HG03139 (cell line): ENCODE results near the gene P2RY8.
A peak's percentile ranks its signal among the peaks of the same experiment; 100 is the strongest.
"Not testable (repeated sequence)": the region's sequence is repeated elsewhere in the genome, so short reads cannot be mapped to it uniquely, and the experiment has no call there.

Experiments used
- ATAC-seq: cut with Tn5 transposase; IDR thresholded peaks from one replicate; pipeline ENCODE4 v1.9.1; 2021; ENCODE audit not compliant: unreplicated experiment

P2RY8 gene, protein sequence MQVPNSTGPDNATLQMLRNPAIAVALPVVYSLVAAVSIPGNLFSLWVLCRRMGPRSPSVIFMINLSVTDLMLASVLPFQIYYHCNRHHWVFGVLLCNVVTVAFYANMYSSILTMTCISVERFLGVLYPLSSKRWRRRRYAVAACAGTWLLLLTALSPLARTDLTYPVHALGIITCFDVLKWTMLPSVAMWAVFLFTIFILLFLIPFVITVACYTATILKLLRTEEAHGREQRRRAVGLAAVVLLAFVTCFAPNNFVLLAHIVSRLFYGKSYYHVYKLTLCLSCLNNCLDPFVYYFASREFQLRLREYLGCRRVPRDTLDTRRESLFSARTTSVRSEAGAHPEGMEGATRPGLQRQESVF

GRCh38 chrX:1537031-1537715 lies at the start of gene P2RY8:
P2RY8 (minus strand) TSS chrX:1537185; CDS start chrX:1466558, 70,627 bp downstream.
- peak; percentile 57 for ATAC-seq

DNA sequence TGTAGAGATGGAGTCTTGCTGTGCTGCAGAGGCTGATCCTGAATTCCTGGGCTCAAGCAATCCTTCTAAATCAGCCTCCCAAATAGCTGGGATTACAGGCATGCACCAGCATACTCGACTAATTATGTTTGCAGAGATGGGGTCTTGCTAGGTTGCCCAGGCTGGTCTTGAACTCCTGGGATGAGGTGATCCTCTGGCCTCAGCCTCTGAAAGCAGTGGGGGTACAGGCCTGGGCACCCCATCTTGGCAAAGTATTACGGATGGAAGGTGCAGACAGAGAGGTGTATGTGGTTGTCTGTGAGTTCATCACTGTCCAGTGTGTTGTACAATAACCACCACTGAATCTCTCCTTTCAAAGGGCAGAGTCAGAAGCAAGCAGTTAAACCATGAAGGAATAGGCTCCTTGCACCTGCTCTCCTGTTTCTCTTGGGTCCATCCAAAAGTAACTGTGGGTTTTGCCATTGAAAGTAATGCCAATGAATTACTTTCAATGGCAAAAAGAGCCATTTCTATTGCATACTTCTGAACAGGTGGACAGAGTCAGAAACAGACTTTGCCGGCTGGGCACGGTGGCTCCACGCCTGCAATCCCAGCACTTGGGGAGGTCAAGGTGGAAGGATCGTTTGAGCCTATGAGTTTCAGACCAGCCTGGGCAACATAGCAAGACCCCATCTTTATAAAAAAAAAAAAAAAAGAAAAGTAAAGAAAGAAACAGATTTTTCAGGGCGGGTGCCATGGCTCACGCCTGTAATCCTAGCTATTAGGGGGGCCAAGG lies 47.4 kb upstream of the P2RY8 start:
- ATAC-seq: no peak

DNA sequence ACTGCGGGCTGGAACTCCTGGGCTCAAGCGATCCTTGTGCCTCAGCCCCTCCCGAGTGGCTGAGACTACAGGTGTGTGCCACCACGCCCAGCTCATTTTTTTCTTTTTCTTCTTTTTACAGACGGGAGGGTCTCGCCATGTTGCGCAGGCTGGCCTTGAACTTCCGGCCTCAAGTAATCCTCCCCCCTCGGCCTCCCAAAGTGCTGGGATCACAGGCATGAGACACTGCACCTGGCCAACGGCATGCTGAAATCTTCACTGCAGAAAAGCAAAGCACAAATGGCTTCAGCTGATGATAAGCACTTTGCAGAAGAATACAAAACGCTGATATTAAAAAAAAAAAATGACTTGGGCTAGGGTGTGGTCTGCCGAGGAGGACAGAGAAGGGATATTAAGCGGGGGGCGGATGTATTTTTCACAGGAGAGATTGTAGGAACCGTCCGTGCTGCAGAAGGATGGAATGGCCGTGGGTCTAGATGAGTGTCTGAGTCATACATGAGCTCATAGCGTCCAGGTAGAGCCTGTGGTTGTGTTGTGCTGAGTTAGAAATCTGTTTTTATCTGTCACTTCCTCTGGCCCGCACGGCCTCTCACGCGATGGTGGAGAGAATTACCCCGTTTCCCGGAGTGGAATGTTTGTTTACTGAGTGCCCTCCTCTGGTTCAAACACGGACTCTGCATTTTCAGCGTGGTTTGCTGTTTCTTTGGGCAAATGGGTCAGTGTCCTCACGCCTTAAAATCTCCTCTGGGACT lies 45.9 kb upstream of the P2RY8 start:
- no peak for ATAC-seq

- ATAC-seq: no peak
Measured at GRCh38 chrX:1581132-1581531, 44.1 kb upstream of the P2RY8 start.

GRCh38 chrX:1578511-1579173 lies 41.7 kb upstream of the P2RY8 start:
- no peak for ATAC-seq

DNA sequence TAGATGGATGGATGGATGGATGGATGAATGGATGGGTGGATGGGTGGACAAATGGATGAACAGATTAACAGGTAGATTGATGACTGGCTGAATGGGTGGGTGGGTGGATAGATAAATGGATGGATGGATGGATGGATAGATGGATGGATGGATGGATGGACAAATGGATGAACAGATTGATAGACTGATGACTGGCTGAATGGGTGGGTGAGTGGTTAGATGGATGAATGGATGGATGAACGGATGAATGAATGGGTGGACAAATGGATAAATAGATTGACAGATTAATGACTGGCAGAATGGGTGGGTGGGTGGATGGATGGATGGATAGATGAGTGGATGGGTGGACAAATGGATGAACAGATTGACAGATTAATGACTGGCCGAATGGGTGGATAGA lies 40.9 kb upstream of the P2RY8 start:
- ATAC-seq: no peak

- no peak for ATAC-seq
Measured at GRCh38 chrX:1576201-1576992, 39.4 kb upstream of the P2RY8 start.

- ATAC-seq: not testable (repeated sequence)
Measured at GRCh38 chrX:1574181-1574580, 37.2 kb upstream of the P2RY8 start.

GRCh38 chrX:1564750-1565683 lies 28.0 kb upstream of the P2RY8 start:
- ATAC-seq: no peak

GRCh38 chrX:1564077-1564476 lies 27.1 kb upstream of the P2RY8 start:
- not testable (repeated sequence) for ATAC-seq

DNA sequence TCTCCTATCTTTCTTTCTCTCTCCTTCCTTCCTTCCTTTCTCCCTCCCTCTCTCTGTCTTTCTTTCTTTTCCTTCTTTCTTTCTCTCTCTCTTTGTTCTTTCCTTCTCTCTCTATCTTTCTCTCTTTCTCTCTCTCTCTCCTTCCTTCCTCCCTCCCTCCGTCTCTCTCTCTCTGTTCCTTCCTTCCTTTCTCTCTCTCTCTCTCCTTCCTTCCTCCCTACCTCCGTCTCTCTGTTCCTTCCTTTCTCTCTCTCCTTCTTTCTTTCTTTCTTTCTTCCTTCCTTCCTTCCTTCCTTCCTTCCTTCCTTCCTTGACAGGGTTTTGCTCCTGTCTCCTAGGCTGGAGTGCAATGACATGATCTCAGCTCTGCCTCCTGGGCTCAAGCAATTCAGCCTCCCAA lies 24.2 kb upstream of the P2RY8 start:
- ATAC-seq: no peak

GRCh38 chrX:1558761-1559468 lies 21.9 kb upstream of the P2RY8 start:
- ATAC-seq: no peak

DNA sequence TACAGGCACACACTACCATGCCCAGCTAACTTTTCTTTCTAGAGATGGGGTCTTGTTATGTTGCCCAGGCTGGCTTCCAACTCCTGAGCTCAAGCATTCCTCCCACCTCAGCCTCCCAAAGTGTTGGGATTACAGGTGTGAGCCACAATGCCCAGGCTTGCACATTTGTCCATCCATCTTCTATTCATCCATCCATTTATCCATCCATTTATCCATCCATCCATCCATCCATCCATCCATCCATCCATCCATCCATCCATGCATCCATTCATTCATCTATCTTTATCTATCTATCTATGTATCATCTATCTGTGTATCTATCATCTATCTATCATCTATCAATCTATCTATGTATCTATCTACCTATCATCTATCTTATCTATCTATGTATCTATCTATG lies 20.5 kb upstream of the P2RY8 start:
- ATAC-seq: not testable (repeated sequence)

- no peak for ATAC-seq
Measured at GRCh38 chrX:1555370-1555769, 18.4 kb upstream of the P2RY8 start.

- no peak for ATAC-seq
Measured at GRCh38 chrX:1554469-1555210, 17.7 kb upstream of the P2RY8 start.

DNA sequence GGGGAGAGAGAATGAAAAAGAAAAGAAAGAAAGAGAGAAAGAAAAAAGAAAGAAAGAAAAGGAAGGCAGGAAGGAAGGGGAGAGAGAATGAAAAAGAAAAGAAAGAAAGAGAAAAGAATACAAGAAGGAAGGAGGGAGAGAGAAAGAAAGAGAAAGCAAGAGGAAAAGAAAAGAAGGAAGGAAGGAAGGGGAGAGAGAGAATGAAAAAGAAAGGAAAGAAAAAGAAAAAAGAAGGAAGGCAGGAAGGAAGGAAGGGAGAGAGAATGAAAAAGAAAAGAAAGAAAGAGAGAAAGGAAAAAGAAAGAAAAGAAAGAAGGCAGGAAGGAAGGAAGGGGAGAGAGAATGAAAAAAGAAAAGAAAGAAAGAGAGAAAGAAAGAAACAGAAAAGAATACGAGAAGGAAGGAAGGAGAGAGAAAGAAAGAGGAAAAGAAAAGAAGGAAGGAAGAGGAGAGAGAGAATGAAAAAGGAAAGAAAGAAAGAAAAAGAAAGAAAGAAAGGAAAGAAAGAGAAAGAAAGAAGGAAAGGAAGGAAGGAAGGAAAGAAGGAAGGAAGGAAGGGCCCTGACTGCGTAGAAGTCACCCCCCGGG lies 15.1 kb upstream of the P2RY8 start:
- ATAC-seq: no peak

GRCh38 chrX:1546691-1547251 lies 9.8 kb upstream of the P2RY8 start:
- no peak for ATAC-seq
